HUDEP-2 (cell line): ENCODE results near the gene ADARB2.
"Not testable (repeated sequence)": the region's sequence is repeated elsewhere in the genome, so short reads cannot be mapped to it uniquely, and the experiment has no call there.

Experiments
- DNase-seq, 76 experiments: peaks; one replicate each; lab custom pipeline; 2025; ENCODE audit not compliant: unreplicated experiment in 76 of 76; lab: John Stamatoyannopoulos, UW

Gene ADARB2

DNA sequence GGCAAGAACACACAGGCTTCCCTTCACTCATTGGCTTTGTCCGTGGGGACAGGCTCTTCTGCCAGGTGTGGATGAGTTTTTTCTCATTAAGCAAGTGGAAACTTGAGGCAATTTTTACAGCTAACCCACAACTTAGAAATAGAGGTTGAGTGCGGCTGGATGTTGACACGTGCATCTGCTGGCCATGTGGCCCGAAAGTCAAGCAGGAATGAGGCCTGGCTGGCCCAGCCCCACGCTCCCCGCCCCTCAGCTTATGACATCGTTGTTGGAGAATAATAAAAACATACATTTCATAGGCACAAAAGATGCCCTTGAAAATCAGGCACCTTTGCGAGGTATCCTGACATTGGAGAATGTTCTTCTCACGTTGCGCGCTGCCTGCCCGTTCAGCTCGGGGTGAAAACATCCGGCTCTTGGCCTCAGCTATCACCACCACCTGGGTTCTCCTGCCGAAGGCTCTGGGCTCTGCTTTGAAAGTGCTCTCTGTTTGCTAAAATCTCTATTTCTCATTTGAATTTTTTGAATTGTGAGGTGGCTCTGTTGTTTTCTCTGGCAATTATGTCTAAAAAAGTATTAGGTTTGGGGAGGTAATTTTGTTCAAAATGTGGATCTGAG, 370.4 kb downstream of the ADARB2 start:
- no peak for DNase-seq

DNA sequence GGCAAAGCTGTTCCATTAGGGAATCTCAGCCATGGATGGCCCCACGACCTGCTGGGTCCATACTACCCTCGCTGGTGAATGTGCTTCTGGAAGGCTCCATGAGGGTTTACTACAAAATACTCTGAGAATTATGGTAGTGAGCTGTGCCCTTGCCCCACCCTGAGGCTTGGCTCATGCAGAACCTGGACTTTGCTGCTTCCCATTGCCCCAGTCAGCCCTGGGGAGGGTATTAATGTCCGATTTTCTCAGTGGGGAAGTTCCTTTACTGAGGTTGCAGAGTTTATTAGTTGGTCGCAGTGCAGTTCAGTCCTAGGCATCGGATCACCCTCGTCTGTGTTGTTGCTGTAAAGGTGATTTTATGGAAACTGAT, 371.0 kb downstream of the ADARB2 start:
- no peak for DNase-seq

DNA sequence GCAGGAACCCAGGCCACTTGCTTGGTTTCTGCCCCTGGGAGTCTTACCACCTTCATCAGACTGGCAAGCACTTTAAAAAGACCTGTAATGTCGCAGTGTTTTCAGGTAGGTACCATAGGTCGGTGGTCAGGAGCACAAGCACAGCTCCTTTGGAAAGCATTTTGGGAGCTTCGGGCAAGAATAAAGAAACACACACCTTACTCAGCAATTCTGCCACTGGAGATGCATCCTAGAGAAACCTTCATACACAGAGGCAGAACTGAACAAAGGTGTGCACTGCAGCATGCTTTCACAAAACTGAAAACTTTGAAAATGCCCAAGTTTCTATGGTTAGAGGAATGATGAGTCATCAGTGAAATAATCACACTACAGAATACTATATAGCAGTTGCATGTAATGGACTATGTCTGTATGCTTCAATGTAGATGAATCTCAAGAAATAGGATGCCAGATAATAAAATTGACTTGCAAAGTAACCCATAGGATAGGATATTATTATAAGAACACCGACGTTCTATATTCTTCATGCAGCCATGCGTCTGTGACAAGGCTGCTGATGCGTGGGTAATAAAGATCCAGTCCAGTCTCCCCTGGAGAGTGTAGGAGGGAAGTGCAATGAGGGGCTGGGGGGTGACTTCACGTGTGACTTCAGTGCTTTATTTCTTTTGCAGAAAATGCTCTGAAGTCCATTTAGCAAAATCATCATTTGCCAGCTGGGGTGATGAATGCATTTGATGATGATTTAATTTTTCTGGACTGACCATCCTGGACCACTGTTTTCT, 371.6 kb downstream of the ADARB2 start:
- DNase-seq: no peak

GRCh38 chr10:1364151-1364910, 373.0 kb downstream of the ADARB2 start:
- DNase-seq: no peak

- DNase-seq: no peak
Observed at GRCh38 chr10:1363446-1364121, 373.7 kb downstream of the ADARB2 start.

GRCh38 chr10:1362589-1363445, 374.5 kb downstream of the ADARB2 start:
- no peak for DNase-seq

GRCh38 chr10:1361411-1362105, 375.8 kb downstream of the ADARB2 start:
- no peak for DNase-seq

- no peak for DNase-seq
Observed at GRCh38 chr10:1360558-1361164, 376.7 kb downstream of the ADARB2 start.

DNA sequence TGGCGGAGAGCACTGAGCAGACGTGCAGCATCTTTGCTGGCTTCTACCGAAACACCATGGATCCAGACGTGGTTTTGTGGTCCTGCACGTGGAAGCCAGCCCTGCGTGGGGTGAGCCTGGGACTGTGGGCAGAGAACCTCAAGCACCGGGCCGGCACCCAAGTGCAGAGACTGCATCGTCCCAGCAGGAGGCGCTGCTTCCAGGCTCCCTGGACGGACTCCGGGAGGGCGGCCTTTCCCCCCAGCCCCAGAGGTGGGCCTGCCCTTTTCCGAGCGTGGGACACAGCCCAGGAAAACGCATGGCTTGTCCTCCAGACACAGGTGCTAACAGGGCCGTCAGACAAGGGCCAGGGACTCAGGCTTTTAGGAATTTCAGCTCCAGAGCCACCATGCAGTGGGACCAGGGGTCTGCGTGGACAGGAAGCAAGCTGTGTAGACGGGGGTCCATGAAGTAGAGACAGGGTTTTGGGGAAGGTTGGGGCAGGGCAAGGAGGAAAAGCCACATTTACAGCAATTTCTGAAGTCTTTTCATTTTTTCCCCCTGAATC, 377.2 kb downstream of the ADARB2 start:
- DNase-seq: peak in 1 of 76 experiments; percentile 7

DNA sequence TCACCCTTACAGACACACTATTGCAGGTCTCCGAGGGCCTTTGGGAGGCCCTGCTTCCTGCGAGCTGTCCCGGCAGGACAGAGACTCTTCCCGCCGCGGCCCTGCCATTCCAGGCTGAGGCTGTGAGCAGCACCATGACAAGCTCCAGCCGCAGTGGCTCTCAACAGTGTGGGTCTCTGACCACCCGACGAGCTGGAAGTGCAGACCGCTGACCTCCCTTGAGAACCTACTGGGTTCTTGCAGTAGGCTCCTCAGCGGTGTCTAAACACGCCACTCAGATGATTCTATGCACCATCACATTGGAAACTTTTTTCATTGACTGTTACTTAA, 377.7 kb downstream of the ADARB2 start:
- no peak for DNase-seq

- DNase-seq: no peak
Observed at GRCh38 chr10:1358860-1359625, 378.3 kb downstream of the ADARB2 start.

GRCh38 chr10:1358147-1358546, 379.2 kb downstream of the ADARB2 start:
- DNase-seq: no peak

DNA sequence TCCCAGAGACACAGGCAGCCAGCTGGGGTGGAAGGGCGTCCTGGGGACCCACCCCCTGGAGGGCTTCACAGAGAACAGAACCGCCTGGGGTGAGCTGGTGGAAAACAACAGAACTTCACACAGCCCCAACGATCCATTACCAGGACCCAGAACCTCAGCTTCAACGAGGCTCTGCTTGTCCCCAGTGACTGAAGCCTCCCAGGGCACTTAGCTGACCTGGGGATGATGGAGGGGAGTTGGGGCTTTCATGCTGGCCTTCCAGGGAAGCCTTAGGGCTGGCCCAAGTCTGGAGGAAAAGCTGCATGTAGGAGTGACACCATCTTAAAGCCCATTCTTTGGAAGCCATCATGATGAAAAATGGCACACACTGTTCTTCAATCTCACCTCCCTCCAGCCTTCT, 381.0 kb downstream of the ADARB2 start:
- no peak for DNase-seq

- DNase-seq: no peak
Observed at GRCh38 chr10:1354809-1355710, 382.3 kb downstream of the ADARB2 start.

- DNase-seq: not testable (repeated sequence)
Observed at GRCh38 chr10:1352296-1352695, 385.0 kb downstream of the ADARB2 start.

GRCh38 chr10:1348773-1349050, 388.6 kb downstream of the ADARB2 start:
- DNase-seq: no peak

DNA sequence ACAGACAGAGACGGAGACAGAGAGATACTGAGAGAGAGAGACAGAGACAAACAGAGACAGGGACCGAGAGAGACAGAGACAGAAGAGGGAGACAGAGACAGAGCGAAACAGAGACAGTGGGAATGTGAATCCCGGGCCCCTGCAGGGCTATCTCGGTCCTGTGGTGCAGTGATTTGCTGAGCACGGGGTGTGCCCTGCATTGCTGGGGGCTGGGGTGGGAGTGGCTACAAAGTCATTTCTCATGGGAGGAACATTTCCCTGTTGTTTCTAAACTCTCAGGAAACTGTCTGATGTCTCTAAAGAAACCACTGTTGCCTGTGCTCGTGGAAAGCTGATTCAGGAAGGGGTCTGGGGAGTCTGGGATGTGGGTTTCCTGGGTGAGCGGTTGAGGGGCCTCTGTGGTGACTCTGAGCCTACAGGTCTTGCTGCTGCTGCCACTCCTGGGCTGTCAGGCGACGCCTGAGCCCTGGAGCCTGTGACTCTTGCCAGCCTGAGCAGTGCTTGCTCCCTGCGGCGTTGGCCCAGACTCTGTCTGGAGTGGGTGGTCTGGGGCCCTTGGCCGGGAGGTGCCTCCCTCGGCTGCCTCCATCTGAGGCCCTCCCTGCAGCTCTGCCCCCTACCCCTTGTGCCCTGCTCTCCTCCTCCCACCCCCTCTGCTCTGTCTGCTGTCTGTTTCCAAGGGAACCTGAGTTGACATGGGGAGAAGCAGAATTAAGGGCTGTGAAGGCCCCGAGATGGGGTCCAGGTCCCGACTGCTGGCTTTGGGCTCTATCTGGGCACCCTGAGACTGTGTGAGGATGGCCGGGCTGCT, 389.2 kb downstream of the ADARB2 start:
- no peak for DNase-seq
